Globus pallidus (tissue), 1 donor: ENCODE results near the gene RPAIN.

Source experiments
- DNase-seq: peaks from one replicate; pipeline ENCODE4 v3.0.0-alpha.2; 2015; ENCODE audit warnings: low spot score

Gene RPAIN

GRCh38 chr17:5419959-5420653 is at the start of gene RPAIN:
Gene RPAIN (plus strand): TSS chr17:5420182. CDS start chr17:5420211, 29 bp downstream.
- no peak for DNase-seq

GRCh38 chr17:5370411-5370810 is 49.6 kb upstream of the RPAIN start:
- no peak for DNase-seq

GRCh38 chr17:5373112-5373511 is 46.9 kb upstream of the RPAIN start:
- DNase-seq, result no peak

- DNase-seq, result no peak
These were observed 41.3 kb upstream of the RPAIN start for GRCh38 chr17:5378566-5379207.

GRCh38 chr17:5379351-5380107 is 40.5 kb upstream of the RPAIN start:
- no peak for DNase-seq

- no peak for DNase-seq
These were observed 39.4 kb upstream of the RPAIN start for GRCh38 chr17:5380491-5381135.

GRCh38 chr17:5381542-5381941 is 38.4 kb upstream of the RPAIN start:
- DNase-seq, result no peak

GRCh38 chr17:5391678-5392077 is 28.3 kb upstream of the RPAIN start:
- no peak for DNase-seq

GRCh38 chr17:5396612-5397011 is 23.4 kb upstream of the RPAIN start:
- no peak for DNase-seq

GRCh38 chr17:5399767-5400166 is 20.2 kb upstream of the RPAIN start:
- DNase-seq, result no peak

GRCh38 chr17:5405400-5405799 is 14.6 kb upstream of the RPAIN start:
- no peak for DNase-seq

GRCh38 chr17:5408186-5408585 is 11.8 kb upstream of the RPAIN start:
- no peak for DNase-seq

GRCh38 chr17:5410594-5411272 is 9.2 kb upstream of the RPAIN start:
- no peak for DNase-seq

GRCh38 chr17:5413682-5414081 is 6.3 kb upstream of the RPAIN start:
- DNase-seq, result no peak

GRCh38 chr17:5416901-5417300 is 3.1 kb upstream of the RPAIN start:
- no peak for DNase-seq

- DNase-seq, result no peak
These were observed 1.1 kb upstream of the RPAIN start for GRCh38 chr17:5418858-5419355.

- peak; percentile 98 for DNase-seq
These were observed 525 bp upstream of the RPAIN start, which contains the start of gene NUP88 for GRCh38 chr17:5419356-5419958. Gene NUP88 (minus strand): TSS chr17:5419662. CDS start chr17:5419650, 12 bp downstream.

- DNase-seq, result no peak
These were observed 2.5 kb downstream of the RPAIN start for GRCh38 chr17:5422505-5422904.

- no peak for DNase-seq
These were observed 4.9 kb downstream of the RPAIN start for GRCh38 chr17:5424909-5425308.

- DNase-seq, result no peak
These were observed 5.8 kb downstream of the RPAIN start for GRCh38 chr17:5425826-5426225.

GRCh38 chr17:5429191-5429887 is 9.4 kb downstream of the RPAIN start:
- no peak for DNase-seq
